Smooth muscle cell (in vitro differentiated cells): ENCODE data around the gene ZSCAN16. TPM values are rescaled to one million over a fixed set of nuclear protein-coding genes. Genes with fewer than 3 reads are reported as not detected.
A peak's percentile ranks its signal among the peaks of the same experiment; 100 is the strongest.

Experiments used
- DNase-seq: peaks from one replicate; lab custom pipeline; 2025; ENCODE audit not compliant: unreplicated experiment; lab: John Stamatoyannopoulos, UW
- H2AFZ ChIP-seq: fragments of 200-600 bp; sonication (generic); 2 replicates; pipeline ENCODE4 v1.6.0; 2016; ENCODE audit warnings: antibody characterized with exemption, low read depth, mild to moderate bottlenecking
- H3F3A ChIP-seq: fragments of 200-600 bp; sonication (generic); 2 replicates; pipeline ENCODE4 v1.6.0; 2017; ENCODE audit warnings: antibody characterized with exemption, low read depth
- H3K27ac ChIP-seq: fragments of 200-600 bp; sonication (generic); 2 replicates; pipeline ENCODE4 v1.5.1; 2016; ENCODE audit warnings: low read depth, mild to moderate bottlenecking
- H3K27me3 ChIP-seq: fragments of 200-600 bp; sonication (generic); 2 replicates; pipeline ENCODE4 v1.6.1; 2016; ENCODE audit warnings: low read depth, mild to moderate bottlenecking
- H3K36me3 ChIP-seq: fragments of 200-600 bp; sonication (generic); 2 replicates; pipeline ENCODE4 v1.5.1; 2016; ENCODE audit warnings: low read depth
- H3K4me1 ChIP-seq: fragments of 200-600 bp; sonication (generic); 2 replicates; pipeline ENCODE4 v1.5.1; 2016; ENCODE audit warnings: low read depth
- H3K4me2 ChIP-seq: fragments of 200-600 bp; sonication (generic); 2 replicates; pipeline ENCODE4 v1.6.0; 2016; ENCODE audit warnings: mild to moderate bottlenecking
- H3K4me3 ChIP-seq: fragments of 200-600 bp; sonication (generic); 2 replicates; pipeline ENCODE4 v1.5.1; 2016; ENCODE audit warnings: mild to moderate bottlenecking
- H3K79me2 ChIP-seq: fragments of 200-600 bp; sonication (generic); 2 replicates; pipeline ENCODE4 v1.6.0; 2016; ENCODE audit warnings: low read depth, mild to moderate bottlenecking
- H3K9ac ChIP-seq: fragments of 200-600 bp; sonication (generic); 2 replicates; pipeline ENCODE4 v1.6.0; 2016; ENCODE audit warnings: low read depth
- H3K9me3 ChIP-seq: fragments of 200-600 bp; sonication (generic); replicated peaks from 2 replicates; pipeline ENCODE4 v1.5.1; 2016; ENCODE audit warnings: low read depth
- H4K20me1 ChIP-seq: fragments of 200-600 bp; sonication (generic); 2 replicates; pipeline ENCODE4 v1.6.0; 2016; ENCODE audit warnings: low read depth
- WGBS: methylation state at CpG from one replicate; pipeline ENCODE4 v1.1.7; 2016; ENCODE audit warnings: low lambda C conversion rate; 5-methylcytosine and 5-hydroxymethylcytosine counted together
- polyA plus RNA-seq: library from polyadenylated mRNA; unstranded; fragments of >200 nt; fragmentation: Nextera tagmentation; extraction: Ambion mirVana; gene quantifications from 2 replicates; pipeline ENCODE4 v1.2.1, GENCODE V29; 2016
- total RNA-seq: library from RNA; depleted of rRNA; stranded (reverse); fragments of >200 nt; gene quantifications from 2 replicates; pipeline ENCODE4 v1.2.3, GENCODE V29; 2014
- TF ChIP-seq, protein P1 (sequence below): fragments of 200-600 bp; sonication (generic); IDR thresholded peaks from 2 replicates; pipeline ENCODE4 v1.5.1; 2017; ENCODE audit warnings: borderline replicate concordance, mild to moderate bottlenecking, antibody characterized with exemption; ENCODE audit not compliant: insufficient read depth, poor library complexity, severe bottlenecking

The ZSCAN16 gene
- total and polyA plus RNA-seq, 2 experiments from 2014 or later: 0.81 to 0.86 TPM

DNA sequence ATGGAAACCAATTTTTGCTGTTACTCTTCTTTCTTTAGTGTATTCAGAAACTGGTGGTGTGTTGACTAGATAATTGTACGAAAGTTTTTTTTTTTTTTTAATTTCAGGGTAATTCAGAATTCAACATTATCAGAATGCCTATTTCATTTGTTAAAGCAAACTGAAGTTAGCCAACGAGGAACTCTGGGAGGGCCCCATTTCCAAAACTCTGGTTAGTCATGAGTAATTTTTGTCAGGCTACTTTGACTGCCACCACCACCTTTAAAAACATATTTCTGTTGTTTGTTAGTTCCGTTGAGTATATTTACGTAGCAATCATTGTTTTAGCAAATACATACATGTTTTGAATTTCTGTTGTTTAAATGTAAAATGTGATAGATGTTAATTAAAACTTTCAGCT is 18.0 kb downstream of the ZSCAN16 start:
- Histone ChIP-seq H3K79me2 (peaks cover 56% of the 10 kb centered on the region), H3K9me3 (no peaks in the 10 kb centered on the region), H3K9ac (peak overlapping the region; percentile 83), H3K4me2 (peak overlapping the region; percentile 93), H3F3A (peaks cover 4% of the 10 kb centered on the region), H4K20me1 (peaks cover 13% of the 10 kb centered on the region), H3K4me3 (peak overlapping the region; percentile 85), H2AFZ (peak overlapping the region; percentile 99), H3K4me1 (peaks cover 13% of the 10 kb centered on the region), H3K27me3 (no peaks in the 10 kb centered on the region), H3K36me3 (peaks cover 7% of the 10 kb centered on the region), H3K27ac (no peak overlapping the region)
- no peak for DNase-seq
- WGBS: 17% methylated on average over 4 of the region's 4 CpGs
- TF ChIP-seq, protein P1, sequence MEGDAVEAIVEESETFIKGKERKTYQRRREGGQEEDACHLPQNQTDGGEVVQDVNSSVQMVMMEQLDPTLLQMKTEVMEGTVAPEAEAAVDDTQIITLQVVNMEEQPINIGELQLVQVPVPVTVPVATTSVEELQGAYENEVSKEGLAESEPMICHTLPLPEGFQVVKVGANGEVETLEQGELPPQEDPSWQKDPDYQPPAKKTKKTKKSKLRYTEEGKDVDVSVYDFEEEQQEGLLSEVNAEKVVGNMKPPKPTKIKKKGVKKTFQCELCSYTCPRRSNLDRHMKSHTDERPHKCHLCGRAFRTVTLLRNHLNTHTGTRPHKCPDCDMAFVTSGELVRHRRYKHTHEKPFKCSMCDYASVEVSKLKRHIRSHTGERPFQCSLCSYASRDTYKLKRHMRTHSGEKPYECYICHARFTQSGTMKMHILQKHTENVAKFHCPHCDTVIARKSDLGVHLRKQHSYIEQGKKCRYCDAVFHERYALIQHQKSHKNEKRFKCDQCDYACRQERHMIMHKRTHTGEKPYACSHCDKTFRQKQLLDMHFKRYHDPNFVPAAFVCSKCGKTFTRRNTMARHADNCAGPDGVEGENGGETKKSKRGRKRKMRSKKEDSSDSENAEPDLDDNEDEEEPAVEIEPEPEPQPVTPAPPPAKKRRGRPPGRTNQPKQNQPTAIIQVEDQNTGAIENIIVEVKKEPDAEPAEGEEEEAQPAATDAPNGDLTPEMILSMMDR: no peak

DNA sequence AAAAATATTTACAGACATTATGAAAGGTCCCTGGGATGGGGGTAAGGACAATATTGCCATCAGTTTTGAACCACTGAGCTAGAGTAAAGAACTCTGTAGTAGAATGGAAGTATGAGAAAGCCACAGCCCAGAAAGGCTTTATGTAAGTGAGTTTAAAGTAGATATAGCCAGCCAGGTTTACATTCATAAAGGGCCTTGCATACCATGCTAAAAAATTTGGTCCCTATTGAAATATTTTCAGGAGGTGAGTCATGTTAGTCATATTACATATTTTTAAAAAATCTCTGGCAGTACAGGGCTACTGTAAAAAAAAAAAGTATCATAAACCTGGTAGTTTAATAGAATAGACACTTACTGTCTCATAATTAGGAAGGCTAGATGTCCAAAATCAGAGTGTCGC is 20.8 kb downstream of the ZSCAN16 start:
- DNase-seq: no peak
- no peak overlapping the region for H3K4me3 ChIP-seq
- H3K27ac ChIP-seq: no peak overlapping the region
- TF ChIP-seq, protein P1: no peak
- H3K27me3 ChIP-seq: no peaks in the 10 kb centered on the region
- no peaks in the 10 kb centered on the region for H3F3A ChIP-seq
- peaks cover 41% of the 10 kb centered on the region for H3K79me2 ChIP-seq
- peaks cover 22% of the 10 kb centered on the region for H3K36me3 ChIP-seq
- no peak overlapping the region for H3K4me2 ChIP-seq
- peaks cover 16% of the 10 kb centered on the region for H4K20me1 ChIP-seq
- H3K9ac ChIP-seq: no peak overlapping the region
- no peaks in the 10 kb centered on the region for H3K9me3 ChIP-seq
- peaks cover 8% of the 10 kb centered on the region for H3K4me1 ChIP-seq
- WGBS: 87% methylated on average over 1 of the region's 1 CpG
- no peak overlapping the region for H2AFZ ChIP-seq

DNA sequence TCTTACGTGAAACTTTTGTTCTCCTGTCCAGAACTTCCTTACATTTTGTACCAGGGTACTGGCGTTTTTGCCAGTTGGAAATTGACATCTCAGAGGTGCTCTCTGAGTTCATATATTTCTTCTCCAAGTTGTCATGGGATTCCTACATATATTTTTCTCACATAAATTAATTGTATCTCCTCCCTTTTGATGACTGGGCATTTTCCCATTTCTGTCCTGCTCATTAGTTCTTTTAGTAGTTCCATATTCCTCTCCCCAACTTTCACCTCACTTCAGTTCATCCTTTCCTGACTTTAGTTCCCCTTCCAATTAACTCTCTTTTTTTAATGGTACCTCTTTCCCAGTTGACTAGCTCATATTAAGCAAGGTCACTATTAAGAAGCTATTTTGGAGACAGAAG is 28.1 kb downstream of the ZSCAN16 start:
- H3K9ac ChIP-seq: no peak overlapping the region
- H3F3A ChIP-seq: no peaks in the 10 kb centered on the region
- no peaks in the 10 kb centered on the region for H3K27me3 ChIP-seq
- H3K4me2 ChIP-seq: no peak overlapping the region
- H3K36me3 ChIP-seq: peaks cover 69% of the 10 kb centered on the region
- H3K9me3 ChIP-seq: peaks cover 16% of the 10 kb centered on the region
- 98% methylated on average over 2 of the region's 2 CpGs for WGBS
- peaks cover 5% of the 10 kb centered on the region for H3K79me2 ChIP-seq
- no peaks in the 10 kb centered on the region for H3K4me1 ChIP-seq
- H4K20me1 ChIP-seq: peaks cover 2% of the 10 kb centered on the region
- TF ChIP-seq, protein P1: no peak
- no peak overlapping the region for H2AFZ ChIP-seq
- H3K4me3 ChIP-seq: no peak overlapping the region
- no peak for DNase-seq
- H3K27ac ChIP-seq: no peak overlapping the region

DNA sequence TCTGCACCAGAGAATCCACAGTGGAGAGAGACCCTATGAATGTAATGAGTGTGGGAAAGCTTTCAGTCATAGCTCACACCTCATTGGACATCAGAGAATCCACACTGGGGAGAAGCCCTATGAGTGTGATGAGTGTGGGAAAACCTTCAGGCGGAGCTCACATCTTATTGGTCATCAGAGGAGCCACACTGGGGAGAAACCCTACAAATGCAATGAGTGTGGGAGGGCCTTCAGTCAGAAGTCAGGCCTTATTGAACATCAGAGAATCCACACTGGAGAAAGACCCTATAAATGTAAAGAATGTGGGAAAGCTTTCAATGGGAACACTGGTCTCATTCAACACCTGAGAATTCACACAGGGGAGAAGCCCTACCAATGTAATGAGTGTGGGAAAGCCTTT is 29.1 kb downstream of the ZSCAN16 start:
- Histone ChIP-seq H3K36me3 (peaks cover 68% of the 10 kb centered on the region), H3F3A (no peaks in the 10 kb centered on the region), H3K27me3 (no peaks in the 10 kb centered on the region), H3K9me3 (peaks cover 16% of the 10 kb centered on the region), H3K4me3 (no peak overlapping the region), H3K79me2 (peaks cover 5% of the 10 kb centered on the region), H2AFZ (no peak overlapping the region), H3K9ac (no peak overlapping the region), H3K27ac (no peak overlapping the region), H4K20me1 (no peaks in the 10 kb centered on the region), H3K4me1 (no peaks in the 10 kb centered on the region), H3K4me2 (no peak overlapping the region)
- TF ChIP-seq, protein P1: no peak
- no peak for DNase-seq
- WGBS: 92% methylated on average over 1 of the region's 1 CpG
